Lung (tissue), 12 donors: Measurements from ENCODE around the gene SARNP. TPM values are rescaled to one million over a fixed set of nuclear protein-coding genes. Genes with fewer than 3 reads are reported as not detected.

Experiments
- ATAC-seq: fragments of 200-7000 bp; cut with Tn5 transposase; one replicate; pipeline ENCODE4 v1.9.1; 2020; ENCODE audit warnings: moderate number of reproducible peaks; ENCODE audit not compliant: insufficient read depth, low FRiP score
- DNase-seq, 3 donors: peaks; one replicate each; pipeline ENCODE4 v3.0.0-alpha.2; 2013 to 2017
- H3K27ac ChIP-seq, 2 donors: one replicate each; pipeline ENCODE4 v1.5.1; 2013; ENCODE audit warnings: mild to moderate bottlenecking in 2 of 2, moderate library complexity in 2 of 2, control low read depth in 1 of 2, inconsistent platforms in 1 of 2, low read depth in 1 of 2, low read length in 1 of 2
- H3K27me3 ChIP-seq, 3 donors: one replicate each; pipeline ENCODE4 v1.5.1; 2013; ENCODE audit warnings: low read length in 2 of 3; ENCODE audit not compliant: control insufficient read depth in 3 of 3, insufficient read depth in 3 of 3
- H3K36me3 ChIP-seq, 4 donors: one replicate each; pipeline ENCODE4 v1.5.1; 2013; ENCODE audit warnings: low read length in 4 of 4, mild to moderate bottlenecking in 1 of 4, moderate library complexity in 1 of 4; ENCODE audit not compliant: control insufficient read depth in 4 of 4, insufficient read depth in 4 of 4
- H3K4me1 ChIP-seq, 5 donors: one replicate each; pipeline ENCODE4 v1.5.1; 2013; ENCODE audit warnings: low read length in 5 of 5, mild to moderate bottlenecking in 2 of 5, moderate library complexity in 1 of 5; ENCODE audit not compliant: control insufficient read depth in 5 of 5, insufficient read depth in 5 of 5
- H3K4me3 ChIP-seq: one replicate; pipeline ENCODE4 v1.5.1; 2013; ENCODE audit warnings: mild to moderate bottlenecking, control low read depth, moderate library complexity
- H3K9ac ChIP-seq, 2 donors: one replicate each; pipeline ENCODE4 v1.5.1; 2013; ENCODE audit warnings: low read length in 2 of 2, control low read depth in 1 of 2; ENCODE audit not compliant: insufficient read depth in 1 of 2
- H3K9me3 ChIP-seq, 4 donors: one replicate each; pipeline ENCODE4 v1.5.1; 2013; ENCODE audit warnings: low read length in 3 of 4, mild to moderate bottlenecking in 1 of 4, moderate library complexity in 1 of 4; ENCODE audit not compliant: control insufficient read depth in 4 of 4, insufficient read depth in 3 of 4
- CTCF ChIP-seq: IDR thresholded peaks from 2 replicates; pipeline ENCODE4 v1.5.1; 2012; ENCODE audit warnings: mild to moderate bottlenecking; ENCODE audit errors: control extremely low read depth, extremely low read depth
- WGBS, 2 donors: extraction: QIAGEN DNeasy Blood & Tissue Kit; methylation state at CpG; one replicate each; pipeline ENCODE4 v1.1.7; 2013; 5-methylcytosine and 5-hydroxymethylcytosine counted together
- polyA plus RNA-seq, 2 donors: library from polyadenylated mRNA; stranded (reverse); fragments of 200-250 nt; gene quantifications; one replicate each; pipeline ENCODE4 v1.2.1, GENCODE V29; 2013
- total RNA-seq, 2 donors: library from RNA; depleted of rRNA in 1 of 2; stranded (reverse); fragments of >200 nt in 1 of 2; gene quantifications; one replicate each; pipeline ENCODE4 v1.2.1, GENCODE V29; 2014 to 2021
- donor health status: control.
- donor health status: control.
- donor health status: Bipolar disorder and iron deficiency.
- donor health status: healthy.
- donor health status: DM: yes; HTN: yes; CAD: no.

The SARNP gene
- total and polyA plus RNA-seq, 4 donors: 51.9 to 102 (median 82.2) TPM

GRCh38 chr12:55847603-55848291 lies 30.2 kb upstream of the SARNP start:
- no peaks in the 10 kb centered on the region for H3K9me3 ChIP-seq
- DNase-seq (peak; percentile 91 to 96 (median 95)), ATAC-seq (peak; percentile 89)
- H3K27me3 ChIP-seq: no peaks in the 10 kb centered on the region
- H3K36me3 ChIP-seq: no peaks in the 10 kb centered on the region
- 38% methylated on average over 6 of the region's 6 CpGs for WGBS, 2 donors
- no peak for TF ChIP-seq CTCF
- peak overlapping the region; percentile 94 to 95 for H3K27ac ChIP-seq
- H3K4me3 ChIP-seq: no peak overlapping the region
- no peak overlapping the region for H3K9ac ChIP-seq
- H3K4me1 ChIP-seq: peaks cover 0 to 9% (median 4%) of the 10 kb centered on the region in 5 donors

GRCh38 chr12:55847033-55847432 lies 29.5 kb upstream of the SARNP start:
- DNase-seq (no peak), ATAC-seq (no peak)

GRCh38 chr12:55845785-55846496 lies 28.4 kb upstream of the SARNP start:
- 88 to 92% methylated on average over 7 of the region's 7 CpGs for WGBS, 2 donors
- Histone ChIP-seq H3K9ac (no peak overlapping the region), H3K4me1 (peaks cover 0 to 18% (median 4%) of the 10 kb centered on the region in 5 donors), H3K27ac (no peak overlapping the region), H3K9me3 (no peaks in the 10 kb centered on the region), H3K4me3 (no peak overlapping the region), H3K27me3 (no peaks in the 10 kb centered on the region), H3K36me3 (peaks cover 0 to under 1% (median 0%) of the 10 kb centered on the region in 4 donors)
- no peak for TF ChIP-seq CTCF
- no peak for ATAC-seq
- DNase-seq: no peak

More at GRCh38 chr12:55847033-55847432, 29.5 kb upstream of the SARNP start:
- WGBS, 2 donors: 48 to 58% methylated on average over 3 of the region's 3 CpGs
- Histone ChIP-seq H3K9ac (no peak overlapping the region), H3K27ac (peak overlapping the region; percentile 37 to 89), H3K4me3 (no peak overlapping the region), H3K27me3 (no peaks in the 10 kb centered on the region), H3K4me1 (peaks cover 0 to 16% (median 4%) of the 10 kb centered on the region in 5 donors), H3K9me3 (no peaks in the 10 kb centered on the region), H3K36me3 (no peaks in the 10 kb centered on the region)
- TF ChIP-seq CTCF: no peak
